H1 (cell line): ENCODE data around the gene NSMCE3. TPM values are rescaled to one million over a fixed set of nuclear protein-coding genes. Genes with fewer than 3 reads are reported as not detected.

Experiments
- CTCF ChIA-PET: fragments of 300-600 bp; sonication (Branson Sonifier 250); formaldehyde crosslinking; loops from one replicate; lab custom pipeline; 2021; ENCODE audit not compliant: partially characterized antibody; lab: Charles Lee
- POLR2A ChIA-PET: fragments of 300-600 bp; sonication (Branson Sonifier 250); formaldehyde crosslinking; loops from one replicate; lab custom pipeline; 2021; ENCODE audit warnings: inconsistent platforms; ENCODE audit not compliant: partially characterized antibody; lab: Charles Lee
- DNase-seq, 2 experiments: peaks; one replicate each; pipeline versions ENCODE4 v3.0.0 to v3.0.0-alpha.2; 2010 to 2022; ENCODE audit warnings: low spot score in 2 of 2, low read depth in 1 of 2, mixed read lengths in 1 of 2
- FAIRE-seq: peaks from 2 replicates; lab custom pipeline; 2011; peaks lifted over from hg19 to GRCh38; lab: Jason Lieb, UNC
- H2AFZ ChIP-seq: 2 replicates; pipeline ENCODE4 v1.8.1; 2012; ENCODE audit warnings: low read length, inconsistent platforms
- H2AK5ac ChIP-seq: 2 replicates; pipeline ENCODE4 v1.6.1; 2013; ENCODE audit warnings: low read depth, low read length
- H2BK120ac ChIP-seq: replicated peaks from 2 replicates; pipeline ENCODE3; 2013; ENCODE audit warnings: low read depth, low read length, inconsistent platforms
- H2BK12ac ChIP-seq: 2 replicates; pipeline ENCODE4 v1.6.1; 2013; ENCODE audit warnings: low read depth, low read length
- H2BK15ac ChIP-seq: 2 replicates; pipeline ENCODE4 v1.6.1; 2013; ENCODE audit warnings: low read length
- H2BK20ac ChIP-seq: 2 replicates; pipeline ENCODE4 v1.6.1; 2013; ENCODE audit warnings: low read length
- H2BK5ac ChIP-seq: 2 replicates; pipeline ENCODE4 v1.6.1; 2013; ENCODE audit warnings: low read depth, low read length
- H3K14ac ChIP-seq: 2 replicates; pipeline ENCODE4 v1.6.1; 2013; ENCODE audit warnings: inconsistent platforms; ENCODE audit not compliant: insufficient read length
- H3K18ac ChIP-seq: 2 replicates; pipeline ENCODE4 v1.6.1; 2013; ENCODE audit warnings: low read length; ENCODE audit errors: extremely low read depth
- H3K23ac ChIP-seq: 2 replicates; pipeline ENCODE4 v1.6.1; 2013; ENCODE audit warnings: inconsistent platforms; ENCODE audit not compliant: insufficient read length
- H3K23me2 ChIP-seq: 2 replicates; pipeline ENCODE4 v1.6.1; 2013; ENCODE audit warnings: low read depth, low read length
- H3K27ac ChIP-seq: 2 replicates; pipeline ENCODE4 v1.6.1; 2011; ENCODE audit warnings: low read depth, low read length, inconsistent platforms
- H3K27me3 ChIP-seq, 4 experiments: replicated peaks in 1 of 4; 1 replicate in 1 of 4; 2 replicates in 3 of 4; pipeline versions ENCODE4 v1.6.1 to v1.8.1; 2011 to 2013; ENCODE audit warnings: low read length in 3 of 4, mild to moderate bottlenecking in 3 of 4, inconsistent platforms in 2 of 4, mixed read lengths in 2 of 4, moderate library complexity in 1 of 4; ENCODE audit not compliant: control insufficient read depth in 3 of 4, insufficient read depth in 3 of 4; ENCODE audit errors: extremely low read depth in 1 of 4
- H3K36me3 ChIP-seq, 4 experiments: 2 replicates each; pipeline versions ENCODE4 v1.6.1 to v1.8.1; 2011 to 2013; ENCODE audit warnings: mild to moderate bottlenecking in 4 of 4, low read length in 3 of 4, moderate library complexity in 2 of 4, control low read depth in 1 of 4, inconsistent platforms in 1 of 4; ENCODE audit not compliant: insufficient read depth in 4 of 4, control insufficient read depth in 2 of 4
- H3K4ac ChIP-seq: replicated peaks from 2 replicates; pipeline ENCODE3; 2013; ENCODE audit warnings: low read length, low read depth, mixed read lengths, inconsistent platforms; ENCODE audit not compliant: insufficient read length
- H3K4me1 ChIP-seq, 4 experiments: replicated peaks in 1 of 4; 1 replicate in 1 of 4; 2 replicates in 3 of 4; pipeline versions ENCODE4 v1.6.1 to v1.8.1; 2011 to 2013; ENCODE audit warnings: low read length in 3 of 4, inconsistent platforms in 2 of 4, mixed read lengths in 1 of 4; ENCODE audit not compliant: insufficient read depth in 4 of 4, control insufficient read depth in 3 of 4
- H3K4me2 ChIP-seq, 2 experiments: 2 replicates each; pipeline versions ENCODE4 v1.6.1 to v1.8.1; 2011 to 2013; ENCODE audit warnings: low read depth in 2 of 2, low read length in 2 of 2, control low read depth in 1 of 2, inconsistent platforms in 1 of 2, mild to moderate bottlenecking in 1 of 2; ENCODE audit not compliant: insufficient read depth in 1 of 2
- H3K4me3 ChIP-seq, 4 experiments: fragments of 200-600, 300-600 bp in 1 of 4; sonication (generic), shearing (Covaris generic), sonication (Bioruptor Twin) in 1 of 4; 2 replicates each; pipeline versions ENCODE4 v1.5.1 to v1.8.1; 2011 to 2016; ENCODE audit warnings: low read length in 4 of 4, low read depth in 3 of 4, control low read depth in 2 of 4, inconsistent platforms in 2 of 4, mild to moderate bottlenecking in 2 of 4, mixed read lengths in 1 of 4, moderate library complexity in 1 of 4; ENCODE audit not compliant: insufficient read depth in 2 of 4; ENCODE audit errors: extremely low read depth in 1 of 4
- H3K56ac ChIP-seq: replicated peaks from 2 replicates; pipeline ENCODE3; 2013; ENCODE audit warnings: low read depth, mild to moderate bottlenecking, mixed read lengths, low read length, inconsistent platforms; ENCODE audit not compliant: insufficient read length
- H3K79me1 ChIP-seq: 2 replicates; pipeline ENCODE4 v1.6.1; 2013; ENCODE audit warnings: low read depth, low read length, control low read depth
- H3K79me2 ChIP-seq, 2 experiments: 2 replicates each; pipeline versions ENCODE4 v1.6.1 to v1.8.1; 2012 to 2013; ENCODE audit warnings: low read length in 2 of 2, mild to moderate bottlenecking in 2 of 2, inconsistent platforms in 1 of 2; ENCODE audit not compliant: insufficient read depth in 2 of 2, control insufficient read depth in 1 of 2
- H3K9ac ChIP-seq, 4 experiments: replicated peaks in 1 of 4; 1 replicate in 1 of 4; 2 replicates in 3 of 4; pipeline versions ENCODE4 v1.6.1 to v1.8.1; 2011 to 2013; ENCODE audit warnings: low read depth in 3 of 4, low read length in 3 of 4, control low read depth in 2 of 4, mild to moderate bottlenecking in 2 of 4, moderate library complexity in 2 of 4, inconsistent platforms in 1 of 4; ENCODE audit errors: extremely low read depth in 1 of 4
- H3K9me3 ChIP-seq, 2 experiments: 2 replicates each; pipeline versions ENCODE4 v1.6.1 to v1.8.1; 2012 to 2013; ENCODE audit warnings: mild to moderate bottlenecking in 2 of 2, moderate library complexity in 2 of 2, control low read depth in 1 of 2, inconsistent platforms in 1 of 2, low read depth in 1 of 2, low read length in 1 of 2, mixed read lengths in 1 of 2; ENCODE audit not compliant: insufficient read depth in 2 of 2
- H4K20me1 ChIP-seq, 2 experiments: replicated peaks in 1 of 2; 2 replicates each; pipeline versions ENCODE3 to v1.8.1; 2011 to 2013; ENCODE audit warnings: inconsistent platforms in 2 of 2, low read length in 2 of 2, mild to moderate bottlenecking in 1 of 2; ENCODE audit not compliant: insufficient read depth in 2 of 2, control insufficient read depth in 1 of 2
- H4K5ac ChIP-seq: 2 replicates; pipeline ENCODE4 v1.6.1; 2013; ENCODE audit warnings: low read length, low read depth, mixed read lengths, inconsistent platforms; ENCODE audit not compliant: insufficient read length
- H4K8ac ChIP-seq: 2 replicates; pipeline ENCODE4 v1.8.0; 2013; ENCODE audit warnings: mild to moderate bottlenecking, moderate library complexity, low read length, inconsistent platforms; ENCODE audit not compliant: insufficient read depth; ENCODE audit errors: extremely low read depth
- H4K91ac ChIP-seq: replicated peaks from 2 replicates; pipeline ENCODE3; 2013; ENCODE audit warnings: low read length, mixed read lengths, inconsistent platforms; ENCODE audit not compliant: insufficient read length
- SP2 ChIP-seq: IDR thresholded peaks from 2 replicates; pipeline ENCODE4 v1.6.1; 2012; ENCODE audit warnings: mild to moderate bottlenecking, low read length, inconsistent platforms
- WGBS, 2 experiments: shearing (Covaris generic) in 1 of 2; methylation state at CpG; one replicate each; pipeline versions ENCODE4 v1.1.6 to v1.1.7; 2013 to 2015; ENCODE audit warnings: low lambda C conversion rate in 2 of 2, mixed read lengths in 2 of 2, inconsistent platforms in 1 of 2, low coverage in 1 of 2, missing lambda C conversion rate in 1 of 2; ENCODE audit not compliant: insufficient replicate concordance in 2 of 2, insufficient coverage in 1 of 2, insufficient read length in 1 of 2; ENCODE audit errors: extremely low coverage in 1 of 2, missing lambda C conversion rate in 1 of 2; 5-methylcytosine and 5-hydroxymethylcytosine counted together
- polyA plus RNA-seq, 7 experiments: library from polyadenylated mRNA; depleted of rRNA in 3 of 7; stranded (reverse) in 5 of 7; unstranded in 2 of 7; fragments of >200 nt in 5 of 7; fragments of 200-250 nt in 2 of 7; gene quantifications; 1 replicate in 5 of 7; 2 replicates in 1 of 7; 4 replicates in 1 of 7; pipeline versions ENCODE4 v1.2.1 to v1.2.3, GENCODE V29; 2011 to 2013; ENCODE audit warnings: missing spikeins in 2 of 7, mixed read lengths in 2 of 7
- total RNA-seq: library from RNA; stranded (reverse); fragmentation: NEBNext Ultra II Directional; extraction: Animal tissue kit (Norgen Biotek cat#: 25700); gene quantifications from 2 replicates; pipeline ENCODE4 v1.2.1, GENCODE V29; 2021

NSMCE3 gene
- total and polyA plus RNA-seq, 2 of the 8 experiments (the other 6 are each of a cell fraction or from before 2014, with no cell fraction given) = 4.3 to 6.7 TPM

DNA sequence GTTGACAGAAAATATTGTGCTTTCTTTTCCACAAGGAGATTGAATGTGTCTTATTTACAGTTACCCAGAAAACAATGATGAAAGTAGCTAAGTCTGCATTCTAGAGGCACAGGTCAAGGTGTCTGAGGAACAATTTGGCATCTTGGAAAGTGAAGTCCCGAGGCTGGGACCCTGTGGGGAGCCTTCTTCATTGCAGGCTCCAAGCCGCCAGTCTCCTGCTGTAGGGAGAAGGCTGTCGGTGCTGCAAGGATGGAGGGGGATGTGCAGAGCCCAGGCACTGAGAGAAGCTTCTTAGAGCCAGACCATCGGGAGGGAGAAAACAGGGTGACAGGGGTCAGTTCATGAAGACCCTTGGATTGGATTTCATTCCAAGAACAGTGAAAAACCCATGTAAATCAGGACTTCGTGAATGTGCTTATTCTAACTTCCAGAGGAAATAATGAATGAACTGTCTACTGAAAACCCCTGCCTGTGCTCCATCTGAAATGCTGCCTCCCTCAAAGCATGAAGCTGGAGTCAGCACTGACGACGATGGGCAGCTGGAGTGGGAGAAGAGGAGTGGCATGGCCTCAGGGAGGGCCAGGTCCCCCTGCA lies 25.2 kb upstream of the NSMCE3 start:
- H2AFZ ChIP-seq = no peak overlapping the region
- CTCF ChIA-PET = no interaction called here
- no peaks in the 10 kb centered on the region for H3K79me1 ChIP-seq
- POLR2A ChIA-PET = no interaction called here
- no peaks in the 10 kb centered on the region for H3K79me2 ChIP-seq
- H3K27me3 ChIP-seq = no peaks in the 10 kb centered on the region
- no peak overlapping the region for H3K18ac ChIP-seq
- no peak overlapping the region; the same call in 1 of the 2 replicates for H2BK15ac ChIP-seq
- no peak overlapping the region for H3K56ac ChIP-seq
- H3K4me2 ChIP-seq = no peak overlapping the region
- H3K4me3 ChIP-seq = no peak overlapping the region
- H2BK5ac ChIP-seq = no peak overlapping the region
- no peak overlapping the region for H3K27ac ChIP-seq
- H2BK120ac ChIP-seq = no peak overlapping the region
- no peak overlapping the region for H4K8ac ChIP-seq
- no peak overlapping the region for H4K91ac ChIP-seq
- H3K23ac ChIP-seq = no peak overlapping the region
- peaks cover 0 to 2% (median 0%) of the 10 kb centered on the region in 4 experiments; a peak in 1 of 7 replicates for H3K4me1 ChIP-seq
- H2BK20ac ChIP-seq = no peak overlapping the region
- FAIRE-seq = no peak
- no peak overlapping the region for H3K14ac ChIP-seq
- no peaks in the 10 kb centered on the region for H3K9me3 ChIP-seq
- WGBS, 2 experiments = 97% methylated on average over 7 of the region's 7 CpGs; no CpG with 5 or more reads in 1 of the 2 experiments
- H3K36me3 ChIP-seq = no peaks in the 10 kb centered on the region
- H3K9ac ChIP-seq = no peak overlapping the region
- DNase-seq = no peak
- peaks cover 2% of the 10 kb centered on the region; the same call in 1 of the 2 replicates for H3K23me2 ChIP-seq
- H4K20me1 ChIP-seq = no peaks in the 10 kb centered on the region
- no peak overlapping the region for H2AK5ac ChIP-seq
- no peak overlapping the region for H2BK12ac ChIP-seq
- H4K5ac ChIP-seq = no peak overlapping the region
- H3K4ac ChIP-seq = no peak overlapping the region
- no peak for TF ChIP-seq SP2
